Measurements from ENCODE around the gene TMEM59.

Gene TMEM59

GRCh38 chr1:53979712-53980450 lies 73.1 kb downstream of the TMEM59 start:
- ATAC-seq, result no peak
